ENCODE measurements around the gene MPIG6B. TPM values are rescaled to one million over a fixed set of nuclear protein-coding genes. Genes with fewer than 3 reads are reported as not detected.

MPIG6B gene
- total and polyA plus RNA-seq, 2 donors, result 0.14 to 0.32 TPM

- no peak within 1 kb of the TSS for H3K4me3 ChIP-seq (ENCODE audit: low read length in 2 of 2)
- DNase-seq (ENCODE audit: low read depth in 6 of 9, low spot score in 9 of 9), result no peak
- peak within 1 kb of the TSS in 1 of 2 donors; percentile 78 for H3K27ac ChIP-seq (ENCODE audit: low read depth in 1 of 2, low read length in 1 of 2)
- no peaks in the 10 kb centered on the region for H3K9me3 ChIP-seq (ENCODE audit: control insufficient read depth in 2 of 2, insufficient read depth in 1 of 2, low read length in 1 of 2)
- no peaks in the 10 kb centered on the region for H3K27me3 ChIP-seq (ENCODE audit: control insufficient read depth in 2 of 2, insufficient read depth in 1 of 2, low read length in 1 of 2)
- no peaks in the 10 kb centered on the region for H3K36me3 ChIP-seq (ENCODE audit: control insufficient read depth in 2 of 2, insufficient read depth in 2 of 2, low read length in 1 of 2)
- H3K4me1 ChIP-seq (ENCODE audit: control insufficient read depth in 2 of 2, insufficient read depth in 2 of 2, low read length in 2 of 2), result peaks cover 8 to 46% of the 10 kb centered on the region in 2 donors
- WGBS, result 92% methylated on average over 16 of the region's 16 CpGs
Measured at GRCh38 chr6:31715022-31715958, 7.9 kb upstream of the MPIG6B start, which contains the start of gene LY6G6D. Gene LY6G6D (plus strand): TSS chr6:31715348. CDS start chr6:31715356, 8 bp downstream.

GRCh38 chr6:31717499-31718222 lies 5.5 kb upstream of the MPIG6B start:
- Histone ChIP-seq H3K4me3 (ENCODE audit: low read length in 2 of 2) (no peak overlapping the region), H3K36me3 (ENCODE audit: control insufficient read depth in 2 of 2, insufficient read depth in 2 of 2, low read length in 1 of 2) (no peaks in the 10 kb centered on the region), H3K4me1 (ENCODE audit: control insufficient read depth in 2 of 2, insufficient read depth in 2 of 2, low read length in 2 of 2) (peaks cover 8 to 30% of the 10 kb centered on the region in 2 donors), H3K27ac (ENCODE audit: low read depth in 1 of 2, low read length in 1 of 2) (no peak overlapping the region), H3K27me3 (ENCODE audit: control insufficient read depth in 2 of 2, insufficient read depth in 1 of 2, low read length in 1 of 2) (no peaks in the 10 kb centered on the region), H3K9me3 (ENCODE audit: control insufficient read depth in 2 of 2, insufficient read depth in 1 of 2, low read length in 1 of 2) (no peaks in the 10 kb centered on the region)
- WGBS, result 97% methylated on average over 10 of the region's 10 CpGs
- no peak for DNase-seq (ENCODE audit: low read depth in 6 of 9, low spot score in 9 of 9)

GRCh38 chr6:31718265-31718664 lies 4.9 kb upstream of the MPIG6B start:
- Histone ChIP-seq H3K4me3 (ENCODE audit: low read length in 2 of 2) (no peak overlapping the region), H3K9me3 (ENCODE audit: control insufficient read depth in 2 of 2, insufficient read depth in 1 of 2, low read length in 1 of 2) (no peaks in the 10 kb centered on the region), H3K27ac (ENCODE audit: low read depth in 1 of 2, low read length in 1 of 2) (no peak overlapping the region), H3K36me3 (ENCODE audit: control insufficient read depth in 2 of 2, insufficient read depth in 2 of 2, low read length in 1 of 2) (no peaks in the 10 kb centered on the region), H3K4me1 (ENCODE audit: control insufficient read depth in 2 of 2, insufficient read depth in 2 of 2, low read length in 2 of 2) (peaks cover 8 to 30% of the 10 kb centered on the region in 2 donors), H3K27me3 (ENCODE audit: control insufficient read depth in 2 of 2, insufficient read depth in 1 of 2, low read length in 1 of 2) (no peaks in the 10 kb centered on the region)
- 94% methylated on average over 1 of the region's 1 CpG for WGBS
- no peak for DNase-seq (ENCODE audit: low read depth in 6 of 9, low spot score in 9 of 9)

GRCh38 chr6:31719001-31719400 lies 4.2 kb upstream of the MPIG6B start:
- DNase-seq (ENCODE audit: low read depth in 6 of 9, low spot score in 9 of 9), result no peak
- Histone ChIP-seq H3K4me1 (ENCODE audit: control insufficient read depth in 2 of 2, insufficient read depth in 2 of 2, low read length in 2 of 2) (peaks cover 7 to 30% of the 10 kb centered on the region in 2 donors), H3K27me3 (ENCODE audit: control insufficient read depth in 2 of 2, insufficient read depth in 1 of 2, low read length in 1 of 2) (no peaks in the 10 kb centered on the region), H3K36me3 (ENCODE audit: control insufficient read depth in 2 of 2, insufficient read depth in 2 of 2, low read length in 1 of 2) (peaks cover 0 to under 1% of the 10 kb centered on the region in 2 donors), H3K27ac (ENCODE audit: low read depth in 1 of 2, low read length in 1 of 2) (no peak overlapping the region), H3K4me3 (ENCODE audit: low read length in 2 of 2) (no peak overlapping the region), H3K9me3 (ENCODE audit: control insufficient read depth in 2 of 2, insufficient read depth in 1 of 2, low read length in 1 of 2) (no peaks in the 10 kb centered on the region)
- WGBS, result 93% methylated on average over 6 of the region's 6 CpGs

- H3K36me3 ChIP-seq (ENCODE audit: control insufficient read depth in 2 of 2, insufficient read depth in 2 of 2, low read length in 1 of 2), result peaks cover 0 to 5% of the 10 kb centered on the region in 2 donors
- WGBS, result 98% methylated on average over 5 of the region's 5 CpGs
- no peak for DNase-seq (ENCODE audit: low read depth in 6 of 9, low spot score in 9 of 9)
- no peak overlapping the region for H3K27ac ChIP-seq (ENCODE audit: low read depth in 1 of 2, low read length in 1 of 2)
- H3K27me3 ChIP-seq (ENCODE audit: control insufficient read depth in 2 of 2, insufficient read depth in 1 of 2, low read length in 1 of 2), result no peaks in the 10 kb centered on the region
- no peak overlapping the region for H3K4me3 ChIP-seq (ENCODE audit: low read length in 2 of 2)
- H3K9me3 ChIP-seq (ENCODE audit: control insufficient read depth in 2 of 2, insufficient read depth in 1 of 2, low read length in 1 of 2), result no peaks in the 10 kb centered on the region
- H3K4me1 ChIP-seq (ENCODE audit: control insufficient read depth in 2 of 2, insufficient read depth in 2 of 2, low read length in 2 of 2), result peaks cover 3 to 23% of the 10 kb centered on the region in 2 donors
Measured at GRCh38 chr6:31720196-31720770, 2.9 kb upstream of the MPIG6B start.

- no peak within 1 kb of the TSS for H3K4me3 ChIP-seq (ENCODE audit: low read length in 2 of 2)
- WGBS, result 97% methylated on average over 4 of the region's 4 CpGs
- DNase-seq (ENCODE audit: low read depth in 6 of 9, low spot score in 9 of 9), result no peak
- H3K27me3 ChIP-seq (ENCODE audit: control insufficient read depth in 2 of 2, insufficient read depth in 1 of 2, low read length in 1 of 2), result no peaks in the 10 kb centered on the region
- H3K27ac ChIP-seq (ENCODE audit: low read depth in 1 of 2, low read length in 1 of 2), result no peak within 1 kb of the TSS
- H3K9me3 ChIP-seq (ENCODE audit: control insufficient read depth in 2 of 2, insufficient read depth in 1 of 2, low read length in 1 of 2), result no peaks in the 10 kb centered on the region
- H3K4me1 ChIP-seq (ENCODE audit: control insufficient read depth in 2 of 2, insufficient read depth in 2 of 2, low read length in 2 of 2), result peaks cover 3 to 30% of the 10 kb centered on the region in 2 donors
- peaks cover 4 to 5% of the 10 kb centered on the region in 2 donors for H3K36me3 ChIP-seq (ENCODE audit: control insufficient read depth in 2 of 2, insufficient read depth in 2 of 2, low read length in 1 of 2)
Measured at GRCh38 chr6:31721351-31722020, 1.7 kb upstream of the MPIG6B start, which contains the start of gene LY6G6C. Gene LY6G6C (minus strand): TSS chr6:31721746. CDS start chr6:31721679, 67 bp downstream.

- H3K36me3 ChIP-seq (ENCODE audit: control insufficient read depth in 2 of 2, insufficient read depth in 2 of 2, low read length in 1 of 2), result peaks cover 5 to 8% of the 10 kb centered on the region in 2 donors
- peaks cover 5 to 36% of the 10 kb centered on the region in 2 donors for H3K4me1 ChIP-seq (ENCODE audit: control insufficient read depth in 2 of 2, insufficient read depth in 2 of 2, low read length in 2 of 2)
- WGBS, result 95% methylated on average over 3 of the region's 3 CpGs
- no peaks in the 10 kb centered on the region for H3K9me3 ChIP-seq (ENCODE audit: control insufficient read depth in 2 of 2, insufficient read depth in 1 of 2, low read length in 1 of 2)
- DNase-seq (ENCODE audit: low read depth in 6 of 9, low spot score in 9 of 9), result no peak
- H3K27ac ChIP-seq (ENCODE audit: low read depth in 1 of 2, low read length in 1 of 2), result no peak overlapping the region
- no peak overlapping the region for H3K4me3 ChIP-seq (ENCODE audit: low read length in 2 of 2)
- H3K27me3 ChIP-seq (ENCODE audit: control insufficient read depth in 2 of 2, insufficient read depth in 1 of 2, low read length in 1 of 2), result no peaks in the 10 kb centered on the region
Measured at GRCh38 chr6:31722173-31722572, 1.0 kb upstream of the MPIG6B start.

- WGBS, result 96% methylated on average over 25 of the region's 25 CpGs
- H3K27ac ChIP-seq (ENCODE audit: low read depth in 1 of 2, low read length in 1 of 2), result no peak overlapping the region
- peaks cover 21 to 56% of the 10 kb centered on the region in 2 donors for H3K4me1 ChIP-seq (ENCODE audit: control insufficient read depth in 2 of 2, insufficient read depth in 2 of 2, low read length in 2 of 2)
Measured at GRCh38 chr6:31723980-31724691, 963 bp downstream of the MPIG6B start.

More at GRCh38 chr6:31723980-31724691, 963 bp downstream of the MPIG6B start:
- H3K4me3 ChIP-seq (ENCODE audit: low read length in 2 of 2), result no peak overlapping the region
- no peaks in the 10 kb centered on the region for H3K9me3 ChIP-seq (ENCODE audit: control insufficient read depth in 2 of 2, insufficient read depth in 1 of 2, low read length in 1 of 2)
- no peak for DNase-seq (ENCODE audit: low read depth in 6 of 9, low spot score in 9 of 9)
- no peaks in the 10 kb centered on the region for H3K27me3 ChIP-seq (ENCODE audit: control insufficient read depth in 2 of 2, insufficient read depth in 1 of 2, low read length in 1 of 2)
- peaks cover 5 to 8% of the 10 kb centered on the region in 2 donors for H3K36me3 ChIP-seq (ENCODE audit: control insufficient read depth in 2 of 2, insufficient read depth in 2 of 2, low read length in 1 of 2)

Measured in thymus (tissue), 11 donors.